GM12892 (cell line): Measurements from ENCODE around the gene CEACAM20.

Source experiments
- POLR2A ChIP-seq: IDR thresholded peaks from 2 replicates; pipeline ENCODE4 v1.6.1; 2011; ENCODE audit warnings: low read depth, low read length, control low read depth
- POLR2AphosphoS5 ChIP-seq: IDR thresholded peaks from 2 replicates; pipeline ENCODE4 v1.6.1; 2011; ENCODE audit warnings: low read depth, low read length, control low read depth

DNA sequence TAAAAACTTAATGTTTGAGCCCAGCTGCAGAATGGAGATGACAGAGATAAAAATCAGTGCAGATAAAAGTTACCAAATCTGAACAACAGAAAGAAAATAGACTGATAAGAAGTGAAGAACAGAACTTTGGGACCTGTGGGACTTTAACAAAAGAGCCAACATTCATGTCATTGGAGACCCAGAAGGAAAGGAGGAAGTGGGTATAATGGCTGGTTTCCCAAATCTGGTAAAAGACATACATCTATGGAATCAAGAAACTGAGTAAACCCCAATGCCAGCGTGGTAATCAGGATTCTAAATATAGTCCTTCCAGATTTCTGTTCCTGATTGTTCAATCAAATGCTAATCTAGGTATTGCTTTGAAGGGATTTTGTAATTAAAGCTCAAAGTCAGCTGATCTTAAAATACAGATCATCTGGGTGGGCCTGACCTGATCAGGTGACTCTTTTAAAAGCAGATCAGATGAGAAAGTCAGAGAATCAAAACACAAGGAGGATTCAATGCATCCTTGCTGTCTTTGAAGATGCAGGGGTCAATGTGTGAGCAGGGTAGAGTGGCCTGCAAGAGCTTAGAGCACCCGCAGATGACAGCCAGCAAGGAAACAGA, 25.3 kb upstream of the CEACAM20 start:
- TF ChIP-seq POLR2AphosphoS5, result no peak
- TF ChIP-seq POLR2A, result no peak
